ENCODE data around the gene HOXD10.

Gene HOXD10

GRCh38 chr2:176083796-176084261 lies 32.7 kb upstream of the HOXD10 start, which contains the start of gene EVX2:
EVX2 (minus strand) TSS chr2:176083962; CDS start chr2:176083776, 186 bp downstream.
- no peaks in the 10 kb centered on the region for H3K36me3 ChIP-seq (replicated peaks; ENCODE audit: low read depth, low read length)
- no peaks in the 10 kb centered on the region for H4K20me1 ChIP-seq (ENCODE audit: insufficient read depth, low read length)
- TF ChIP-seq EZH2phosphoT487 (IDR thresholded peaks at IDR 0.05; ENCODE audit: low read depth) = no peak
- no peak for TF ChIP-seq CTCF (IDR thresholded peaks at IDR 0.05; ENCODE audit: low read depth, low read length)
- H3K9ac ChIP-seq (ENCODE audit: low read length) = no peak within 1 kb of the TSS
- no peaks in the 10 kb centered on the region for H3K79me2 ChIP-seq (ENCODE audit: low read length)
- no peak within 1 kb of the TSS for H3K4me2 ChIP-seq (ENCODE audit: low read length)
- H3K4me3 ChIP-seq (ENCODE audit: low read length) = no peak within 1 kb of the TSS
- no peak within 1 kb of the TSS for H3K27ac ChIP-seq (ENCODE audit: low read length)
- H3K9me3 ChIP-seq (ENCODE audit: insufficient read depth, low read length) = no peaks in the 10 kb centered on the region
- no peaks in the 10 kb centered on the region; the same call in 1 of the 2 replicates for H3K27me3 ChIP-seq (ENCODE audit: low read depth, low read length)
- H3K4me1 ChIP-seq (ENCODE audit: low read length) = no peaks in the 10 kb centered on the region
- H2AFZ ChIP-seq (ENCODE audit: low read depth, low read length) = no peak within 1 kb of the TSS

DNA sequence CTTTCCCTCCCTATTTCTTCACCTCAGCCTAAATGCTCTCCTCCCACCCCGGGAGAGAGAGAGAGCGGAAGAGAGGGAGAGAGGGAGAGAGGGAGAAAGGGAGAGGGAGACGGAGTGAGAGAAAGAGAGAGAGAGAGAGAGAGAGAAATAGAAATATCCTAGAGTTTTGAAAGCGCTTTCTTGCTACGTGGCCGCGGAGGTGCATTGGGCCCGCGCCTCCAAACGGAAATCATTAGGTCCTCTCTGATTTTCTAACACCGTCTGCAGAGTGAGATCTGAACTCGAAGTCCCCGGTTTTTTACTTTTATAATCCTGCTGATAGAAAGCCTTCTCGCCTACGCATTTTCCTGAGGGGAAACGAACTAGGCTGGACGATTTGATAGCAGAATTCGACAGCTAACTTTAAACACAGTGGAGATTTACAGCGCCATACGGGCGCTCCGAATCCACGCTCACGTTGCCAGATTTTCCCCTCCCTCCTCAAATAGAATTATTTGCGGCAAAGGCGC lies 31.9 kb upstream of the HOXD10 start:
- Histone ChIP-seq H3K36me3 (replicated peaks; ENCODE audit: low read depth, low read length) (no peaks in the 10 kb centered on the region), H3K27ac (ENCODE audit: low read length) (no peak overlapping the region), H2AFZ (ENCODE audit: low read depth, low read length) (no peak overlapping the region), H4K20me1 (ENCODE audit: insufficient read depth, low read length) (no peaks in the 10 kb centered on the region), H3K4me1 (ENCODE audit: low read length) (no peaks in the 10 kb centered on the region), H3K4me3 (ENCODE audit: low read length) (no peak overlapping the region), H3K9me3 (ENCODE audit: insufficient read depth, low read length) (no peaks in the 10 kb centered on the region), H3K79me2 (ENCODE audit: low read length) (no peaks in the 10 kb centered on the region), H3K27me3 (ENCODE audit: low read depth, low read length) (no peaks in the 10 kb centered on the region; the same call in 1 of the 2 replicates), H3K9ac (ENCODE audit: low read length) (no peak overlapping the region), H3K4me2 (ENCODE audit: low read length) (no peak overlapping the region)
- TF ChIP-seq CTCF (IDR thresholded peaks at IDR 0.05; ENCODE audit: low read depth, low read length) (no peak), EZH2phosphoT487 (IDR thresholded peaks at IDR 0.05; ENCODE audit: low read depth) (no peak)

DNA sequence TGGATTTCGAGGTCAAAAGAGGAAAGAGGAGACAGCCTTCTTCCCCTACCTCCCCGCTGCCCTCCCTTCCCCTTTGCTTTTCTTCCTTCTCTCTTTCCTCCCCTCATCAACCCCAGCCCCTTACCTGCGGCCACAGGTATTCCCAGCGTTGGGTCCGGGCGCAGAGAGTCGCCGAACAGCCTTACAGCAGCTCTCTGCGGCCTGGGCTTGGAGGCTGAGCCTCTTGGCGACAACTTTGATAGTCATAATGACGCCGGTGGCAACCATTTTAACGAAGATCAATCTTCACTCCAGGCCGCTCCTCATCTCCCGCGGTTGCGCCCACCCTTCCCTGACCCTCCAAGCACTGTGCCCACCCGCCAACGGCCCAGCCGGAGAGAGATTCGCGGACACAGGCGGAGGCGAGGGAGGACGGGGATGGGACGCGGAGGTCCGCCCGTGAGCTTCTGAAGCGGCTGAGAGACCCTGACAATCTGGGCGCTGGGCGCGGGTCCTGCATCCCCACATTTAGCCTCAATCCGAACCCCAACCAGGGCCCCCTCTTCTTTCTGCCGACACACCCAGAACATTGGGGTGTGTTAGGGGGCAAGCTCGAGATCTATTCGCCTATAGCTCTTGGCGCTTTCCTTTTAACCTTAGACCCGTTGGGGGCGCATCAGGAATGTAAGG lies 31.3 kb upstream of the HOXD10 start:
- H3K4me1 ChIP-seq (ENCODE audit: low read length) = no peaks in the 10 kb centered on the region
- H3K4me2 ChIP-seq (ENCODE audit: low read length) = no peak overlapping the region
- TF ChIP-seq CTCF (IDR thresholded peaks at IDR 0.05; ENCODE audit: low read depth, low read length) = no peak
- no peak for TF ChIP-seq EZH2phosphoT487 (IDR thresholded peaks at IDR 0.05; ENCODE audit: low read depth)
- H3K79me2 ChIP-seq (ENCODE audit: low read length) = no peaks in the 10 kb centered on the region
- H2AFZ ChIP-seq (ENCODE audit: low read depth, low read length) = no peak overlapping the region
- H3K27ac ChIP-seq (ENCODE audit: low read length) = no peak overlapping the region
- H3K27me3 ChIP-seq (ENCODE audit: low read depth, low read length) = no peaks in the 10 kb centered on the region; the same call in 1 of the 2 replicates
- H3K36me3 ChIP-seq (replicated peaks; ENCODE audit: low read depth, low read length) = no peaks in the 10 kb centered on the region
- no peak overlapping the region for H3K9ac ChIP-seq (ENCODE audit: low read length)
- H4K20me1 ChIP-seq (ENCODE audit: insufficient read depth, low read length) = no peaks in the 10 kb centered on the region
- no peak overlapping the region for H3K4me3 ChIP-seq (ENCODE audit: low read length)
- H3K9me3 ChIP-seq (ENCODE audit: insufficient read depth, low read length) = no peaks in the 10 kb centered on the region

- H3K9me3 ChIP-seq (ENCODE audit: insufficient read depth, low read length) = no peaks in the 10 kb centered on the region
- no peaks in the 10 kb centered on the region for H3K79me2 ChIP-seq (ENCODE audit: low read length)
- H3K27me3 ChIP-seq (ENCODE audit: low read depth, low read length) = no peaks in the 10 kb centered on the region; the same call in 1 of the 2 replicates
- TF ChIP-seq EZH2phosphoT487 (IDR thresholded peaks at IDR 0.05; ENCODE audit: low read depth) (no peak), CTCF (IDR thresholded peaks at IDR 0.05; ENCODE audit: low read depth, low read length) (peak; percentile 52)
- H3K36me3 ChIP-seq (replicated peaks; ENCODE audit: low read depth, low read length) = no peaks in the 10 kb centered on the region
- H2AFZ ChIP-seq (ENCODE audit: low read depth, low read length) = no peak overlapping the region
- H3K4me2 ChIP-seq (ENCODE audit: low read length) = no peak overlapping the region
- no peak overlapping the region for H3K9ac ChIP-seq (ENCODE audit: low read length)
- no peaks in the 10 kb centered on the region for H4K20me1 ChIP-seq (ENCODE audit: insufficient read depth, low read length)
- no peak overlapping the region for H3K4me3 ChIP-seq (ENCODE audit: low read length)
- no peaks in the 10 kb centered on the region for H3K4me1 ChIP-seq (ENCODE audit: low read length)
- H3K27ac ChIP-seq (ENCODE audit: low read length) = no peak overlapping the region
Observed at GRCh38 chr2:176085861-176086771, 30.5 kb upstream of the HOXD10 start.

Data from OCI-LY3 (cell line).